ENCODE results near the gene SASH1. TPM values are rescaled to one million over a fixed set of nuclear protein-coding genes. Genes with fewer than 3 reads are reported as not detected.
A peak's percentile ranks its signal among the peaks of the same experiment; 100 is the strongest.

Gene SASH1
- total and polyA plus RNA-seq, 8 donors = 5.8 to 82.6 (median 16.3) TPM

- 80 to 85% (median 82%) methylated on average over 3 of the region's 3 CpGs for WGBS, 5 donors
- H3K27ac ChIP-seq = peak overlapping the region; percentile 18 to 61 (median 42)
Observed at GRCh38 chr6:148365041-148365440, 22.4 kb downstream of the SASH1 start.

DNA sequence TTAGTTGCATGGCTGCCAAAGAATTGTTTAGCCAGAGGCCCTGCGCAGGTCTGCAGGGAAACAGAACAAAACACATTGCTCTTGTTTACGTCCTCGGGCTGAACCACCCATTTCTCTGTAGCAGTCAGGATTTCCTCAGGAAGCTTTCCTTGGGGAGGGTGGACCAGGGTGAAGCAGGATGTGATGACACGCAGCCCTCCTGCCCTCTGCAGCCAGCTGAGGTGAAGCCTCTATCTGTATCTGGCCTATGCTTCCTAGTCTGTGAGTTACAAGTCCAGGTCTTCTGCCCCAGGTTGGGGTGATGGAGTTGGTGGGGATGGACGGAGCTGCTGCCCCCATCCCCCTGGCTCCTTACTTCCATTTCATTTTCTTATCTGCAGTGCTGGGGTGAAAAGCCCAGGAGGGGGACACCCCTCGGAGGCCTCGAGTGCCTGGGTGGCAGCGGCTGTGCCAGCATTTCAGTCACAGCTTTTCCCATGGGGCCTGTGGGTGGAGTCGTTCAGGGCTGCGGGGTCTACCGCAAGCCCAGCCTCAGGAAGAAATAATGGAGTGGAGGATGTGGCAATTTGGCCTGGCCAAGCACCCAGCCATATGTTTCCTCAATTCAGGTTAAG, 24.9 kb downstream of the SASH1 start:
- intact Hi-C loops (cut with DNase I; ENCODE audit: low total_unique reads) = no loop called here
- Histone ChIP-seq H3K4me3 (no peak overlapping the region), H3K9me3 (no peaks in the 10 kb centered on the region), H3K4me1 (peaks cover 0 to 34% (median 10%) of the 10 kb centered on the region in 4 donors), H3K36me3 (no peaks in the 10 kb centered on the region), H3K27ac (peak overlapping the region in 4 of 5 donors; percentile 19 to 61 (median 41)), H3K27me3 (no peaks in the 10 kb centered on the region)
- 45 to 65% (median 62%) methylated on average over 11 of the region's 11 CpGs for WGBS, 5 donors
- TF ChIP-seq POLR2AphosphoS5 (IDR thresholded peaks at IDR 0.05) = peak in 2 of 3 donors; percentile 35 to 37
- TF ChIP-seq, protein P1, sequence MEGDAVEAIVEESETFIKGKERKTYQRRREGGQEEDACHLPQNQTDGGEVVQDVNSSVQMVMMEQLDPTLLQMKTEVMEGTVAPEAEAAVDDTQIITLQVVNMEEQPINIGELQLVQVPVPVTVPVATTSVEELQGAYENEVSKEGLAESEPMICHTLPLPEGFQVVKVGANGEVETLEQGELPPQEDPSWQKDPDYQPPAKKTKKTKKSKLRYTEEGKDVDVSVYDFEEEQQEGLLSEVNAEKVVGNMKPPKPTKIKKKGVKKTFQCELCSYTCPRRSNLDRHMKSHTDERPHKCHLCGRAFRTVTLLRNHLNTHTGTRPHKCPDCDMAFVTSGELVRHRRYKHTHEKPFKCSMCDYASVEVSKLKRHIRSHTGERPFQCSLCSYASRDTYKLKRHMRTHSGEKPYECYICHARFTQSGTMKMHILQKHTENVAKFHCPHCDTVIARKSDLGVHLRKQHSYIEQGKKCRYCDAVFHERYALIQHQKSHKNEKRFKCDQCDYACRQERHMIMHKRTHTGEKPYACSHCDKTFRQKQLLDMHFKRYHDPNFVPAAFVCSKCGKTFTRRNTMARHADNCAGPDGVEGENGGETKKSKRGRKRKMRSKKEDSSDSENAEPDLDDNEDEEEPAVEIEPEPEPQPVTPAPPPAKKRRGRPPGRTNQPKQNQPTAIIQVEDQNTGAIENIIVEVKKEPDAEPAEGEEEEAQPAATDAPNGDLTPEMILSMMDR (IDR thresholded peaks at IDR 0.05) = no peak
- DNase-seq = peak in 1 of 2 donors; percentile 79

More at GRCh38 chr6:148365041-148365440, 22.4 kb downstream of the SASH1 start:
- H3K27me3 ChIP-seq = no peaks in the 10 kb centered on the region
- no peak overlapping the region for H3K4me3 ChIP-seq
- no peaks in the 10 kb centered on the region for H3K9me3 ChIP-seq
- DNase-seq = no peak
- H3K36me3 ChIP-seq = no peaks in the 10 kb centered on the region
- no peak for TF ChIP-seq POLR2AphosphoS5 (IDR thresholded peaks at IDR 0.05)
- TF ChIP-seq, protein P1 (IDR thresholded peaks at IDR 0.05) = no peak
- TF ChIP-seq EP300 (IDR thresholded peaks at IDR 0.05) = no peak
- TF ChIP-seq POLR2A (IDR thresholded peaks at IDR 0.05) = no peak
- H3K4me1 ChIP-seq = peaks cover 0 to 25% (median 7%) of the 10 kb centered on the region in 4 donors
- intact Hi-C loops (cut with DNase I; ENCODE audit: low total_unique reads) = no loop called here

DNA sequence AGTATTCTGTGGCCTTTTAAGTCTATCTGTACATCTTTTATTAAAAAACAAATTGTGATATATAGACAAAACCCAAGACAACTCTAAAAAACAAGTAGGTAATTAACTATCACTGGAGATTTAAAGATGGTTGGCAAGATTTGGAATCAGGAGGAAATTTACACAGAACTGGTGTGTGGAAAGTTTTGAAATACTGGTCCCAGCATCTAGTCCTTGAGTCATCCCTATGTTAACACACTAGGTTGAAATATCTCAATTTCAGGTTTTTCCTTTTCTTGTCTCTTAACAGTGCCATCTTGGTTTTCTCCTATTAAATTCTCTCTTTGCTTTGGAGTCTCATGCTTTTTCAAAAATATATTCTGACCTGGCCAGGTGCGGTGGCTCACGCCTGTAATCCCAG, 27.5 kb downstream of the SASH1 start:
- intact Hi-C loops (cut with DNase I; ENCODE audit: low total_unique reads) = no loop called here
- H3K9me3 ChIP-seq = no peaks in the 10 kb centered on the region
- H3K36me3 ChIP-seq = no peaks in the 10 kb centered on the region
- WGBS, 5 donors = 94 to 100% (median 97%) methylated on average over 2 of the region's 2 CpGs
- no peak overlapping the region for H3K4me3 ChIP-seq
- H3K4me1 ChIP-seq = peaks cover 0 to 40% (median 10%) of the 10 kb centered on the region in 4 donors
- no peaks in the 10 kb centered on the region for H3K27me3 ChIP-seq
- peak overlapping the region in 1 of 5 donors; percentile 43 for H3K27ac ChIP-seq
- DNase-seq = no peak
- TF ChIP-seq POLR2AphosphoS5 (IDR thresholded peaks at IDR 0.05) (no peak), POLR2A (IDR thresholded peaks at IDR 0.05) (no peak)

DNA sequence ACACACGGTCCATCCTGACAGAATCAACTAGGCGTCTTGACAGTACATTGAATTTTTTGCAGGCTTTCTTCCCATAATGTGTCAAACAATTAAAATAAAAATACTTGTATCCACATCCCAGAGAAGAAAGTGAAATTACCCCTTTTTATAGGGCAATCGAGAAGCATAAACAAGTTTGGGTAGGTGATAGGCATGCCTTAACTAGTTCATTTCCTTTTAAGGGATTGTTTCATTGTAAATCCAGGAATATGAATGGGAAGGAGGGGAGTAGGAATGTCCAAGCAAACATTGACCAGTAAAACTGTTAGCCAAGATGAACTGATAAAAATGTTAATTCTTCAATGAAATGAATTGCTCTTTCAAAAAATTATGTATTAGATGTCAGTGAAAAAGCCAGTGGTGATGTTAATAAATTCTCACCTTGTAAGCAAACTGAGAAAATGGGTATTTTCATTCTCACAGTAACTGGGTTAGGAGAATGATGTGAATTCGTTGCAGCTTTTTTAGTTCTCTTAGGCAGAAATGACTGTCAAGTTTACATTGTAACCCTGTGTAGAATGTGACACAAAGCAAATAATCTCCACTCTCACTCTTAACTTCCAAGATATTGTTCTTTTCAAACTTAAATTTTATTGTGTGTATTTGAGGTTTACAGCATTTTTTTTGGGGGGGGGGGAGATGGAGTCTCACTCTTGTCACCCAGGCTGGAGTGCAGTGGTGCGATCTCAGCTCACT, 31.6 kb downstream of the SASH1 start:
- intact Hi-C loops (cut with DNase I; ENCODE audit: low total_unique reads) = no loop called here
- Histone ChIP-seq H3K4me1 (peaks cover 0 to 14% (median 3%) of the 10 kb centered on the region in 4 donors), H3K4me3 (no peak overlapping the region), H3K9me3 (no peaks in the 10 kb centered on the region), H3K27me3 (no peaks in the 10 kb centered on the region), H3K27ac (no peak overlapping the region), H3K36me3 (no peaks in the 10 kb centered on the region)
- 72 to 78% (median 74%) methylated on average over 5 of the region's 5 CpGs for WGBS, 5 donors
- no peak for TF ChIP-seq POLR2AphosphoS5 (IDR thresholded peaks at IDR 0.05)
- no peak for TF ChIP-seq EP300 (IDR thresholded peaks at IDR 0.05)
- no peak for TF ChIP-seq POLR2A (IDR thresholded peaks at IDR 0.05)
- TF ChIP-seq, protein P1 (IDR thresholded peaks at IDR 0.05) = no peak
- no peak for DNase-seq
